Measurements from ENCODE around the gene RRP12. TPM values are rescaled to one million over a fixed set of nuclear protein-coding genes. Genes with fewer than 3 reads are reported as not detected.

RRP12 gene
- polyA plus RNA-seq, 1 donor from 2014 or later: 9.7 TPM

DNA sequence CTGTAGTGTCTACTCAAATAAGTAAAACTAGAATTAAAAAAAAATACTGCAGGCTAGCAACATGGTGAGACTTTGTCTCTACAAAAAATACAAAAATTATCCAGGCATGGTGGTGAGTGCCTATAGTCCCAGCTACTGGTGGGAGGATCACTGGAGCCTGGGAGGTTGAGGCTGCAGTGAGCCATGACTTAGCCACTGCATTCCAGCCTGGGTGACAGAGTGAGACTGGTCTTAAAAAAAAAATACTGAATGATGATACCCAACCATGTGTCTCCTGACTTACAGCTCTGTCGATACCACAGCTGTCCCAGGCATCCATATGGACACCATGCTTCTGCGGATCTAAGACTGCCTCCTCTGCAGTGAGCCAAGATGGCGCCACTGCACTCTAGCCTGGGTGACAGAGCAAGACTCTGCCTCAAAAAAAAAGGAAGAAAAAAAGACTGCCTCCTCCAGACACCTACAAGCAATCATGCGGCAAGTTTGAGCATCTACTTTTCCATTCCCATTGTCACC is 90.0 kb downstream of the RRP12 start:
- Histone ChIP-seq H2AFZ (ENCODE audit: low read depth, low read length) (no peak overlapping the region), H3F3A (ENCODE audit: insufficient read depth, low read length, poor library complexity, severe bottlenecking) (no peaks in the 10 kb centered on the region), H3K9me2 (ENCODE audit: insufficient read depth, low read length) (no peaks in the 10 kb centered on the region), H3K4me3 (ENCODE audit: low read length) (no peak overlapping the region), H3K27ac (ENCODE audit: low read length) (no peak overlapping the region), H3K4me2 (ENCODE audit: low read length) (no peak overlapping the region), H3K9me3 (ENCODE audit: low read length) (no peaks in the 10 kb centered on the region), H3K27me3 (ENCODE audit: insufficient read depth, low read depth, low read length) (no peaks in the 10 kb centered on the region), H3K36me3 (ENCODE audit: insufficient read depth, low read length) (no peaks in the 10 kb centered on the region), H4K20me1 (ENCODE audit: insufficient read depth) (no peaks in the 10 kb centered on the region), H3K79me2 (replicated peaks; ENCODE audit: insufficient read depth, low read length) (no peaks in the 10 kb centered on the region), H3K9ac (ENCODE audit: low read length) (no peak overlapping the region)
- TF ChIP-seq, protein P1, sequence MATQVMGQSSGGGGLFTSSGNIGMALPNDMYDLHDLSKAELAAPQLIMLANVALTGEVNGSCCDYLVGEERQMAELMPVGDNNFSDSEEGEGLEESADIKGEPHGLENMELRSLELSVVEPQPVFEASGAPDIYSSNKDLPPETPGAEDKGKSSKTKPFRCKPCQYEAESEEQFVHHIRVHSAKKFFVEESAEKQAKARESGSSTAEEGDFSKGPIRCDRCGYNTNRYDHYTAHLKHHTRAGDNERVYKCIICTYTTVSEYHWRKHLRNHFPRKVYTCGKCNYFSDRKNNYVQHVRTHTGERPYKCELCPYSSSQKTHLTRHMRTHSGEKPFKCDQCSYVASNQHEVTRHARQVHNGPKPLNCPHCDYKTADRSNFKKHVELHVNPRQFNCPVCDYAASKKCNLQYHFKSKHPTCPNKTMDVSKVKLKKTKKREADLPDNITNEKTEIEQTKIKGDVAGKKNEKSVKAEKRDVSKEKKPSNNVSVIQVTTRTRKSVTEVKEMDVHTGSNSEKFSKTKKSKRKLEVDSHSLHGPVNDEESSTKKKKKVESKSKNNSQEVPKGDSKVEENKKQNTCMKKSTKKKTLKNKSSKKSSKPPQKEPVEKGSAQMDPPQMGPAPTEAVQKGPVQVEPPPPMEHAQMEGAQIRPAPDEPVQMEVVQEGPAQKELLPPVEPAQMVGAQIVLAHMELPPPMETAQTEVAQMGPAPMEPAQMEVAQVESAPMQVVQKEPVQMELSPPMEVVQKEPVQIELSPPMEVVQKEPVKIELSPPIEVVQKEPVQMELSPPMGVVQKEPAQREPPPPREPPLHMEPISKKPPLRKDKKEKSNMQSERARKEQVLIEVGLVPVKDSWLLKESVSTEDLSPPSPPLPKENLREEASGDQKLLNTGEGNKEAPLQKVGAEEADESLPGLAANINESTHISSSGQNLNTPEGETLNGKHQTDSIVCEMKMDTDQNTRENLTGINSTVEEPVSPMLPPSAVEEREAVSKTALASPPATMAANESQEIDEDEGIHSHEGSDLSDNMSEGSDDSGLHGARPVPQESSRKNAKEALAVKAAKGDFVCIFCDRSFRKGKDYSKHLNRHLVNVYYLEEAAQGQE (IDR thresholded peaks at IDR 0.05; ENCODE audit: borderline replicate concordance): no peak
- TF ChIP-seq, protein P2, sequence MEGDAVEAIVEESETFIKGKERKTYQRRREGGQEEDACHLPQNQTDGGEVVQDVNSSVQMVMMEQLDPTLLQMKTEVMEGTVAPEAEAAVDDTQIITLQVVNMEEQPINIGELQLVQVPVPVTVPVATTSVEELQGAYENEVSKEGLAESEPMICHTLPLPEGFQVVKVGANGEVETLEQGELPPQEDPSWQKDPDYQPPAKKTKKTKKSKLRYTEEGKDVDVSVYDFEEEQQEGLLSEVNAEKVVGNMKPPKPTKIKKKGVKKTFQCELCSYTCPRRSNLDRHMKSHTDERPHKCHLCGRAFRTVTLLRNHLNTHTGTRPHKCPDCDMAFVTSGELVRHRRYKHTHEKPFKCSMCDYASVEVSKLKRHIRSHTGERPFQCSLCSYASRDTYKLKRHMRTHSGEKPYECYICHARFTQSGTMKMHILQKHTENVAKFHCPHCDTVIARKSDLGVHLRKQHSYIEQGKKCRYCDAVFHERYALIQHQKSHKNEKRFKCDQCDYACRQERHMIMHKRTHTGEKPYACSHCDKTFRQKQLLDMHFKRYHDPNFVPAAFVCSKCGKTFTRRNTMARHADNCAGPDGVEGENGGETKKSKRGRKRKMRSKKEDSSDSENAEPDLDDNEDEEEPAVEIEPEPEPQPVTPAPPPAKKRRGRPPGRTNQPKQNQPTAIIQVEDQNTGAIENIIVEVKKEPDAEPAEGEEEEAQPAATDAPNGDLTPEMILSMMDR (IDR thresholded peaks at IDR 0.05; ENCODE audit: poor library complexity, severe bottlenecking): no peak
- TF ChIP-seq TAF1 (IDR thresholded peaks at IDR 0.05; ENCODE audit: low read depth) (no peak), EZH2 (IDR thresholded peaks at IDR 0.05; ENCODE audit: borderline replicate concordance, insufficient read depth, low read length, poor library complexity, severe bottlenecking) (no peak), SMC3 (conservative IDR thresholded peaks at IDR 0.05; ENCODE audit: poor library complexity) (no peak), MXI1 (conservative IDR thresholded peaks at IDR 0.05; ENCODE audit: poor library complexity, severe bottlenecking) (no peak), EP300 (conservative IDR thresholded peaks at IDR 0.05; ENCODE audit: poor library complexity, severe bottlenecking) (no peak)

DNA sequence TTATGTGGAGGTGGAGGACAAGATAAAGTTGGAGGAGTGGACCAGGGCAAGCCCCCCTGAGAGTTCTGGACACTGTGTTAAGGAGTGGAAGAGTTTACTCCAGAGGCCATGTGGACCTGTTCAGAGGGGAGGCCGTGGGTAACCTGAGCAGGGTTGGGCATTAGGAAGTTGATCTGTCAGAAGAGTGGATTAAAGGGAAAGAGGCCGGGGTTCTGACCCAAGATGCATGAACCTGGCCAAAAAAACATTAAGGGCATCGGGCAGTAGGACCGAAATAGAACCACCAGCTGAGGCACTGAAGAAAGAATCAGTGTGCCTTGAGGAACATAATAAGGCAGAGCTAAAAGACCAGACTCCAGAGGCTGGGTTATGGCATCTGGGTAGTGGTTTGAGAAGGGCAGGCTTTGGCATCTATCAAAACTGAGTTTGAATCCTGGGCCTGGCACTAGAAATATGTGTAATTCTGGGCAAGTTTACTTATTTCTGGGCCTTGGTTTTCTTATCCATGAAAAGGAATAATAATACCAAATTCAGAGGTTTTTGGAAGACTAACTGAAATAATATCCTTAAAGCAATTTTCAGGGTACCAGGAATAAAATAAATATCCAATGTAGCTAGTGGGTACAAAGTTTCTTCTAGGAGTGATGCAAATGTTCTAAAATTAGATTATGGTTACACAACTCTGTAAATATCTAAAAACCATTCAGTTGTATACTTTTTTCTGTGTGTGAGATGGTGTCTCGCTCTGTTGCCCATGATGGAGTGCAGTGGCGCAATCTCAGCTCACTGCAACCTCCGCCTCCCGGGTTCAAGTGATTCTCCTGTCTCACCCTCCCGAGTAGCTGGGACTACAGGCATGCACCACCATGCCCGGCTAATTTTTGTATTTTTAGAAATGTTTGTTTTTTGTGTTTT is 93.0 kb downstream of the RRP12 start:
- Histone ChIP-seq H2AFZ (ENCODE audit: low read depth, low read length) (no peak overlapping the region), H3K27me3 (ENCODE audit: insufficient read depth, low read depth, low read length) (no peaks in the 10 kb centered on the region), H3K79me2 (replicated peaks; ENCODE audit: insufficient read depth, low read length) (no peaks in the 10 kb centered on the region), H3K9me2 (ENCODE audit: insufficient read depth, low read length) (no peaks in the 10 kb centered on the region), H3K27ac (ENCODE audit: low read length) (no peak overlapping the region), H3K36me3 (ENCODE audit: insufficient read depth, low read length) (no peaks in the 10 kb centered on the region), H3K9me3 (ENCODE audit: low read length) (no peaks in the 10 kb centered on the region), H3K9ac (ENCODE audit: low read length) (no peak overlapping the region), H3K4me3 (ENCODE audit: low read length) (no peak overlapping the region), H3F3A (ENCODE audit: insufficient read depth, low read length, poor library complexity, severe bottlenecking) (no peaks in the 10 kb centered on the region), H3K4me2 (ENCODE audit: low read length) (no peak overlapping the region), H4K20me1 (ENCODE audit: insufficient read depth) (no peaks in the 10 kb centered on the region)
- TF ChIP-seq TAF1 (IDR thresholded peaks at IDR 0.05; ENCODE audit: low read depth) (no peak), MXI1 (conservative IDR thresholded peaks at IDR 0.05; ENCODE audit: poor library complexity, severe bottlenecking) (no peak), POLR2AphosphoS5 (IDR thresholded peaks at IDR 0.05) (no peak), EP300 (conservative IDR thresholded peaks at IDR 0.05; ENCODE audit: poor library complexity, severe bottlenecking) (no peak), RAD21 (conservative IDR thresholded peaks at IDR 0.05) (no peak), EZH2 (IDR thresholded peaks at IDR 0.05; ENCODE audit: borderline replicate concordance, insufficient read depth, low read length, poor library complexity, severe bottlenecking) (no peak), SMC3 (conservative IDR thresholded peaks at IDR 0.05; ENCODE audit: poor library complexity) (no peak)
- TF ChIP-seq, protein P2 (IDR thresholded peaks at IDR 0.05; ENCODE audit: poor library complexity, severe bottlenecking): no peak
- TF ChIP-seq, protein P1 (IDR thresholded peaks at IDR 0.05; ENCODE audit: borderline replicate concordance): no peak

All from neural cell (in vitro differentiated cells).